ENCODE data around the gene WDR1. TPM values are rescaled to one million over a fixed set of nuclear protein-coding genes. Genes with fewer than 3 reads are reported as not detected.

The WDR1 gene
- total and polyA plus RNA-seq, 11 donors: 76.1 to 299 (median 185) TPM

DNA sequence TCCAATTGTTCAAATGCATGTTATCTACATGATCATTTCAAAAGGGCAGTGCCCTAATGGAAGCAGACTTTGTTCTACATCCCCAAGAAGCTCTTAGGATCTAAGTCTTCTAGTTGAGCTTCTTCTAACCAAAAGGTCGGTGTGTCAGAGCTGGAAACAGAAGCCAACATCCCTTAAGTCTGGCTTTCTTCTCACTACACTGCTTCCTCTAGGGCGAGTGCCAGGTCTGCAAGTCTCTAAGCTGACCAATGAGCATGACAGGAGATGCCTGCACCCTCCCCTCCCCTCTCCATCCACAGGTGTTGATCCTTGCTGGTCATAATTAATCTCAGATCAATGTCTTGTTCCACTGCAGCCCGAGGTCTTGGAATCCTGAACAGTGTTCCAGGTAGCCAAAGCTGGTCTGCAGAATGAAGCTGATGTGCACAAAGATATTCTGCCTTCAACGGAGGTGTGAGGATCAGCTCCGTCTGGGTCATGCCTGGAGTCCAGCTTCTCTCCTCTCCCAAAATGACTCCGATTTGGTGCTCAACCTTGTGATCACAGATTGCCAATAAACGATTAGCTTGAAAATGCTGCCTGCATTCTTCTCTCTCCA is 44.1 kb downstream of the WDR1 start:
- Histone ChIP-seq H3K4me3 (no peak overlapping the region), H3K4me1 (peaks cover 0 to 3% (median under 1%) of the 10 kb centered on the region in 12 donors), H3K36me3 (peaks cover 0 to 84% (median 67%) of the 10 kb centered on the region in 9 donors), H3K27me3 (no peaks in the 10 kb centered on the region), H3K27ac (no peak overlapping the region), H3K9me3 (no peaks in the 10 kb centered on the region)
- DNase-seq (no peak), ATAC-seq (peak in 1 of 4 donors; percentile 13)
- TF ChIP-seq POLR2A (IDR thresholded peaks at IDR 0.05): no peak
- TF ChIP-seq, protein P1, sequence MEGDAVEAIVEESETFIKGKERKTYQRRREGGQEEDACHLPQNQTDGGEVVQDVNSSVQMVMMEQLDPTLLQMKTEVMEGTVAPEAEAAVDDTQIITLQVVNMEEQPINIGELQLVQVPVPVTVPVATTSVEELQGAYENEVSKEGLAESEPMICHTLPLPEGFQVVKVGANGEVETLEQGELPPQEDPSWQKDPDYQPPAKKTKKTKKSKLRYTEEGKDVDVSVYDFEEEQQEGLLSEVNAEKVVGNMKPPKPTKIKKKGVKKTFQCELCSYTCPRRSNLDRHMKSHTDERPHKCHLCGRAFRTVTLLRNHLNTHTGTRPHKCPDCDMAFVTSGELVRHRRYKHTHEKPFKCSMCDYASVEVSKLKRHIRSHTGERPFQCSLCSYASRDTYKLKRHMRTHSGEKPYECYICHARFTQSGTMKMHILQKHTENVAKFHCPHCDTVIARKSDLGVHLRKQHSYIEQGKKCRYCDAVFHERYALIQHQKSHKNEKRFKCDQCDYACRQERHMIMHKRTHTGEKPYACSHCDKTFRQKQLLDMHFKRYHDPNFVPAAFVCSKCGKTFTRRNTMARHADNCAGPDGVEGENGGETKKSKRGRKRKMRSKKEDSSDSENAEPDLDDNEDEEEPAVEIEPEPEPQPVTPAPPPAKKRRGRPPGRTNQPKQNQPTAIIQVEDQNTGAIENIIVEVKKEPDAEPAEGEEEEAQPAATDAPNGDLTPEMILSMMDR (IDR thresholded peaks at IDR 0.05): no peak
- intact Hi-C loops (cut with DNase I): loop anchor here in 1 of 10 donors (5.0 kb wide), 1 partner anchor 330 kb away; no protein-coding TSS in a partner anchor
- WGBS, 4 donors: 67 to 73% (median 70%) methylated on average over 7 of the region's 7 CpGs

DNA sequence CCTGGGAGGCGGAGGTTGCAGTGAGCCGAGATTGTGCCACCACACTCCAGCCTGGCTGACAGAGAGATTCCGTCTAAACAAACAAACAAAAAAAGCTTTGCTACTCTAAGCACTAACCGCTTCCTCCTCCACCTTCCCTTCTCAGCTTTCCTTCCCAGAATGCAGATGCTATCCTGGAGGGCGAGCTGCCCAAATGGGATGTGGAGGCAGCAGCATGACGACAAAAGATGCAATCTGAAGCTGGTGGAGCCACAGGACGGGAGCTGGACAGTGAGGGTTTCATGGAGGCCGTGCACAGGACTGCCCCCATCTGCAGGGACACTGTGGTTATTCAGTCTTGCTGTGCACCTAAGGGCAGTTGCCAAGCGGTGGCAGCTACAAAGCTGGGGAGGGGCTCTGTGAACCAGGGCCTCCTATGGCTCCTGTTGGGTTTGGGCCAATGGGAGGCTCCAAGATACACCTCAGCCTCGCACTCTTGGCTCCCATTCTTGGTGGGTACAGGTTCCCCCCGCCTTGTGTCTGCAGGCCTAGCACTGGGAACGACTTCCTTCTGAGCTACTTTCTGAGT is 47.4 kb downstream of the WDR1 start:
- DNase-seq (no peak), ATAC-seq (no peak)
- peaks cover 0 to under 1% (median 0%) of the 10 kb centered on the region in 12 donors for H3K4me1 ChIP-seq
- no peak overlapping the region for H3K27ac ChIP-seq
- no peak for TF ChIP-seq POLR2A (IDR thresholded peaks at IDR 0.05)
- TF ChIP-seq, protein P1 (IDR thresholded peaks at IDR 0.05): no peak
- H3K36me3 ChIP-seq: peaks cover 0 to 81% (median 46%) of the 10 kb centered on the region in 9 donors
- H3K9me3 ChIP-seq: no peaks in the 10 kb centered on the region
- no peaks in the 10 kb centered on the region for H3K27me3 ChIP-seq
- intact Hi-C loops (cut with DNase I): loop anchor here in 2 of 10 donors (5.0 to 10.0 kb wide), 3 partner anchors 164 to 364 kb away; no protein-coding TSS in a partner anchor
- WGBS, 4 donors: 93 to 95% (median 94%) methylated on average over 12 of the region's 12 CpGs
- H3K4me3 ChIP-seq: no peak overlapping the region

DNA sequence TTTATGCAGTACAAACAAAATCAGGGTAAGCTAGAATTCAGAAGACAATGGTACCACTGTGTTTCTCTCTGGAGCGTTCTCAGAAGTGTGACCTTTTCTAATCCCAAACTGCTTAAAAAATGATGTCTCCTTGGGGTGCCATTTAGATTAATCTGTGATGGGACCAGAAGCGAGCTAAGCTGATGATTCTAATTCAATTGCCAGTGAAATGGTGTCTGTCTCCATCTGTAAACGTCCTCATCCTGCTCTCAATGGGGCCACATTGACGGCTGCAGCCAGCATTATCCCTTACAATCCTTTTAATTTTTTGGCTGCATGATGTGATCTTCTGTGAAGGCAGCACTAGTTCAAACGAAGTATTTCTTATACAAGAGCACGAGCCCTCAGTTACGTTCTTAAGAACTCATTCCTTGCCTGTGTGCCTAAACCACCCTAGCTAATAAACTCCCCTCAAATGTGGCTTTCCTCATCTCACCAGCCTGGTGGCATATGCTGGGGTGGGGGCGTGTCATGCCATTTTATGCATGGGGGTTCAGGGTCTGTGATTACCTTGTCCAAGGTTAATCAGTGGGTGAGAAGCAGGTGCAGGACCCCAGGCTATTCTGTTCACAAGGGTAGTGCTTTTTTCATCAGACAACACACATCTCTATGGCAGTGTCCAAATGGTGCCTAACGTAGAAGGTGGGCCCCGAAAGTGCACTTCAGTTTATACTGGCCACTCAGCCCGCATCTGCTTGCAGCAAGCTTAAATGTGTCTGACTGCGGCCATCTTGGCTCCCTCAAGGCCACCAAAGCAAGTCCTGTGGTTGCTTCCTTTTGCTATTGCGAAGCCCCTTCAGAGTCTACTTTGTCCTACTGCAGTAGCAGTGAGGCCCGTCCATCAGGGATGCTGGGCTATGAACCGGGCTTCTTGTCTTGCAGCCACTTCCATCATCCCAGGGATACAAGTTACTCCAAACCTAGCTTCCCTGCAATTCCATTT is 49.6 kb downstream of the WDR1 start:
- H3K4me1 ChIP-seq: peaks cover 0 to 12% (median 9%) of the 10 kb centered on the region in 12 donors
- intact Hi-C loops (cut with DNase I): loop anchor here in 2 of 10 donors (5.0 to 10.0 kb wide), 3 partner anchors 162 to 362 kb away; no protein-coding TSS in a partner anchor
- peaks cover 0 to 63% (median 26%) of the 10 kb centered on the region in 9 donors for H3K36me3 ChIP-seq
- no peak for DNase-seq
- TF ChIP-seq, protein P1 (IDR thresholded peaks at IDR 0.05): no peak
- TF ChIP-seq POLR2A (IDR thresholded peaks at IDR 0.05): no peak
- no peak overlapping the region for H3K27ac ChIP-seq
- WGBS, 4 donors: 89 to 92% (median 92%) methylated on average over 14 to 15 of the region's 15 CpGs
- H3K27me3 ChIP-seq: no peaks in the 10 kb centered on the region
- no peaks in the 10 kb centered on the region for H3K9me3 ChIP-seq
- no peak for ATAC-seq
- H3K4me3 ChIP-seq: no peak overlapping the region
